Measurements from ENCODE around the gene RASGRP1. TPM values are rescaled to one million over a fixed set of nuclear protein-coding genes. Genes with fewer than 3 reads are reported as not detected.

The RASGRP1 gene
- total RNA-seq, 2 donors from 2014 or later, result 1.6 to 2.6 TPM

GRCh38 chr15:38460543-38460942 lies 104.1 kb downstream of the RASGRP1 start:
- Histone ChIP-seq H3K4me3 (no peak overlapping the region), H3K4me1 (ENCODE audit: control insufficient read depth in 1 of 2, low read depth in 2 of 2) (peaks cover 4 to 15% of the 10 kb centered on the region in 2 donors), H3K27me3 (replicated peaks; ENCODE audit: insufficient read depth) (no peaks in the 10 kb centered on the region), H3K9me3 (no peaks in the 10 kb centered on the region), H3K36me3 (no peaks in the 10 kb centered on the region), H3K27ac (no peak overlapping the region)
- ATAC-seq (ENCODE audit: insufficient number of reproducible peaks, low FRiP score, low read depth) (no peak), DNase-seq (ENCODE audit: low spot score) (no peak)
- no peak for TF ChIP-seq CTCF (IDR thresholded peaks at IDR 0.05)

- Histone ChIP-seq H3K4me1 (ENCODE audit: control insufficient read depth in 1 of 2, low read depth in 2 of 2) (peaks cover 11 to 24% of the 10 kb centered on the region in 2 donors), H3K36me3 (no peaks in the 10 kb centered on the region), H3K27ac (no peak overlapping the region), H3K27me3 (replicated peaks; ENCODE audit: insufficient read depth) (no peaks in the 10 kb centered on the region), H3K9me3 (no peaks in the 10 kb centered on the region), H3K4me3 (no peak overlapping the region)
- no peak for TF ChIP-seq CTCF (IDR thresholded peaks at IDR 0.05)
- DNase-seq (ENCODE audit: low spot score) (no peak), ATAC-seq (ENCODE audit: insufficient number of reproducible peaks, low FRiP score, low read depth) (no peak)
Observed at GRCh38 chr15:38459480-38459879, 105.1 kb downstream of the RASGRP1 start.

- peaks cover 11 to 24% of the 10 kb centered on the region in 2 donors for H3K4me1 ChIP-seq (ENCODE audit: control insufficient read depth in 1 of 2, low read depth in 2 of 2)
- no peak overlapping the region for H3K27ac ChIP-seq
- DNase-seq (ENCODE audit: low spot score), result no peak
- no peaks in the 10 kb centered on the region for H3K36me3 ChIP-seq
- no peak overlapping the region for H3K4me3 ChIP-seq
- ATAC-seq (ENCODE audit: insufficient number of reproducible peaks, low FRiP score, low read depth), result no peak
- H3K9me3 ChIP-seq, result no peaks in the 10 kb centered on the region
- H3K27me3 ChIP-seq (replicated peaks; ENCODE audit: insufficient read depth), result no peaks in the 10 kb centered on the region
- no peak for TF ChIP-seq CTCF (IDR thresholded peaks at IDR 0.05)
Observed at GRCh38 chr15:38458646-38459045, 106.0 kb downstream of the RASGRP1 start.

- ATAC-seq (ENCODE audit: insufficient number of reproducible peaks, low FRiP score, low read depth), result no peak
- TF ChIP-seq CTCF (IDR thresholded peaks at IDR 0.05), result no peak
- Histone ChIP-seq H3K27me3 (replicated peaks; ENCODE audit: insufficient read depth) (no peaks in the 10 kb centered on the region), H3K36me3 (no peaks in the 10 kb centered on the region), H3K27ac (no peak overlapping the region), H3K9me3 (no peaks in the 10 kb centered on the region), H3K4me3 (peak overlapping the region; percentile 86), H3K4me1 (ENCODE audit: control insufficient read depth in 1 of 2, low read depth in 2 of 2) (peaks cover 15 to 24% of the 10 kb centered on the region in 2 donors)
- DNase-seq (ENCODE audit: low spot score), result no peak
Observed at GRCh38 chr15:38455092-38455491, 109.5 kb downstream of the RASGRP1 start.

GRCh38 chr15:38454696-38455090 lies 109.9 kb downstream of the RASGRP1 start:
- TF ChIP-seq CTCF (IDR thresholded peaks at IDR 0.05), result no peak
- DNase-seq (ENCODE audit: low spot score) (no peak), ATAC-seq (ENCODE audit: insufficient number of reproducible peaks, low FRiP score, low read depth) (no peak)
- Histone ChIP-seq H3K27ac (peak overlapping the region; percentile 83 to 92), H3K4me1 (ENCODE audit: control insufficient read depth in 1 of 2, low read depth in 2 of 2) (peaks cover 15 to 24% of the 10 kb centered on the region in 2 donors), H3K4me3 (peak overlapping the region; percentile 86), H3K9me3 (no peaks in the 10 kb centered on the region), H3K27me3 (replicated peaks; ENCODE audit: insufficient read depth) (no peaks in the 10 kb centered on the region), H3K36me3 (no peaks in the 10 kb centered on the region)
